ENCODE results near the gene HES4.

HES4 gene

GRCh38 chr1:973459-974292 is 26.2 kb downstream of the HES4 start:
- peaks cover 3% of the 10 kb centered on the region; the same call in 1 of the 2 replicates for H3K4me1 ChIP-seq (ENCODE audit: control insufficient read depth, insufficient read depth, low read length)
- TF ChIP-seq ZNF398 (tag by site-specific recombination; IDR thresholded peaks at IDR 0.05) = no peak
- peak; percentile 37; the same call in 1 of the 2 replicates for TF ChIP-seq EGR2 (tag by site-specific recombination; IDR thresholded peaks at IDR 0.05; ENCODE audit: low read depth)
- no peaks in the 10 kb centered on the region for H3K9me3 ChIP-seq (ENCODE audit: control insufficient read depth, insufficient read depth, low read depth, low read length)
- H3K27ac ChIP-seq (ENCODE audit: extremely low read depth, low read depth, low read length) = no peak overlapping the region
- no peaks in the 10 kb centered on the region for H3K36me3 ChIP-seq (ENCODE audit: control insufficient read depth in 2 of 2, insufficient read depth in 1 of 2, low read length in 2 of 2)
- no peak overlapping the region for H3K4me3 ChIP-seq (ENCODE audit: low read depth, low read length)
- ChIA-PET POLR2A (interaction anchor here (0.7 kb wide), 1 partner anchor 40 kb away, joined by 3 read pairs; no protein-coding TSS in a partner anchor), CTCF (interaction anchor here (1.0 kb wide), 1 partner anchor 69 kb away, joined by 4 read pairs; no protein-coding TSS in a partner anchor)

- POLR2A ChIA-PET = interaction anchor here (0.6 to 0.8 kb wide), 2 partner anchors 8 kb away, joined by 3 read pairs; no protein-coding TSS in a partner anchor
These were observed 27.0 kb downstream of the HES4 start for GRCh38 chr1:972726-973458.

More at GRCh38 chr1:972726-973458, 27.0 kb downstream of the HES4 start:
- no peak overlapping the region for H3K27ac ChIP-seq (ENCODE audit: extremely low read depth, low read depth, low read length)
- CTCF ChIA-PET = no interaction called here
- peak; percentile 14; the same call in 1 of the 2 replicates for TF ChIP-seq ZFHX2 (tag by site-specific recombination; conservative IDR thresholded peaks at IDR 0.05)
- no peak for TF ChIP-seq ZNF449 (tag by site-specific recombination; IDR thresholded peaks at IDR 0.05)
- TF ChIP-seq ZFP37 (tag by site-specific recombination; IDR thresholded peaks at IDR 0.05) = no peak
- no peak for TF ChIP-seq REST (tag by site-specific recombination; IDR thresholded peaks at IDR 0.05)
- no peak for TF ChIP-seq ZBTB1 (tag by site-specific recombination; IDR thresholded peaks at IDR 0.05)
- TF ChIP-seq ZBTB10 (tag by site-specific recombination; IDR thresholded peaks at IDR 0.05) = no peak
- TF ChIP-seq ZNF530 (tag by site-specific recombination; IDR thresholded peaks at IDR 0.05; ENCODE audit: low read depth) = no peak
- TF ChIP-seq ZNF600 (tag by site-specific recombination; IDR thresholded peaks at IDR 0.05) = peak; percentile 81
- TF ChIP-seq ZNF157 (tag by site-specific recombination; IDR thresholded peaks at IDR 0.05) = no peak
- no peak for TF ChIP-seq ZBTB20 (tag by site-specific recombination; IDR thresholded peaks at IDR 0.05)
- no peak for TF ChIP-seq ZNF398 (tag by site-specific recombination; IDR thresholded peaks at IDR 0.05)
- no peaks in the 10 kb centered on the region for H3K36me3 ChIP-seq (ENCODE audit: control insufficient read depth in 2 of 2, insufficient read depth in 1 of 2, low read length in 2 of 2)
- H3K4me3 ChIP-seq (ENCODE audit: low read depth, low read length) = no peak overlapping the region
- H3K4me1 ChIP-seq (ENCODE audit: control insufficient read depth, insufficient read depth, low read length) = peaks cover 3% of the 10 kb centered on the region; the same call in 1 of the 2 replicates
- H3K9me3 ChIP-seq (ENCODE audit: control insufficient read depth, insufficient read depth, low read depth, low read length) = no peaks in the 10 kb centered on the region

Data from HEK293 (cell line).